Trophoblast cell (in vitro differentiated cells and primary cell): ENCODE measurements around the gene UTY.

Experiments
- DNase-seq, 2 donors: peaks; one replicate each; pipeline ENCODE4 v3.0.0-alpha.2; 2016
- H2AFZ ChIP-seq: 2 replicates; pipeline ENCODE4 v1.6.1; 2013; ENCODE audit warnings: low read length, moderate library complexity, mild to moderate bottlenecking; ENCODE audit not compliant: insufficient read depth, poor library complexity
- H2AK5ac ChIP-seq: 2 replicates; pipeline ENCODE4 v1.6.1; 2013; ENCODE audit warnings: mild to moderate bottlenecking, low read length
- H2BK120ac ChIP-seq: 2 replicates; pipeline ENCODE4 v1.6.1; 2013; ENCODE audit warnings: low read length, mild to moderate bottlenecking, moderate library complexity; ENCODE audit not compliant: insufficient read depth, poor library complexity
- H2BK12ac ChIP-seq: 2 replicates; pipeline ENCODE4 v1.6.1; 2013; ENCODE audit warnings: mild to moderate bottlenecking, low read length, moderate library complexity
- H2BK5ac ChIP-seq: 2 replicates; pipeline ENCODE4 v1.6.1; 2013; ENCODE audit warnings: low read length, low read depth, moderate library complexity, mild to moderate bottlenecking; ENCODE audit not compliant: poor library complexity
- H3K14ac ChIP-seq: 2 replicates; pipeline ENCODE4 v1.6.1; 2013; ENCODE audit warnings: mild to moderate bottlenecking, low read length
- H3K18ac ChIP-seq: 2 replicates; pipeline ENCODE4 v1.6.1; 2013; ENCODE audit warnings: mild to moderate bottlenecking, low read length
- H3K23ac ChIP-seq: 2 replicates; pipeline ENCODE4 v1.6.1; 2013; ENCODE audit warnings: low read length
- H3K27ac ChIP-seq: 2 replicates; pipeline ENCODE4 v1.5.1; 2013; ENCODE audit warnings: low read depth, mild to moderate bottlenecking, inconsistent platforms, low read length, moderate library complexity
- H3K27me3 ChIP-seq: 2 replicates; pipeline ENCODE4 v1.6.1; 2013; ENCODE audit warnings: inconsistent platforms, mild to moderate bottlenecking, low read length, moderate library complexity; ENCODE audit not compliant: insufficient read depth
- H3K36me3 ChIP-seq, 2 experiments: 1 replicate in 1 of 2; 2 replicates in 1 of 2; pipeline ENCODE4 v1.6.1; 2013; ENCODE audit warnings: low read length in 2 of 2, mild to moderate bottlenecking in 2 of 2, moderate library complexity in 1 of 2; ENCODE audit not compliant: insufficient read depth in 2 of 2, control insufficient read depth in 1 of 2
- H3K4ac ChIP-seq: 2 replicates; pipeline ENCODE4 v1.6.1; 2013; ENCODE audit warnings: low read depth, mild to moderate bottlenecking, low read length, moderate library complexity
- H3K4me1 ChIP-seq, 2 experiments: 1 replicate in 1 of 2; 2 replicates in 1 of 2; pipeline ENCODE4 v1.6.1; 2013; ENCODE audit warnings: low read length in 2 of 2, mild to moderate bottlenecking in 2 of 2, moderate library complexity in 1 of 2; ENCODE audit not compliant: insufficient read depth in 2 of 2, control insufficient read depth in 1 of 2
- H3K4me2 ChIP-seq: 2 replicates; pipeline ENCODE4 v1.6.1; 2013; ENCODE audit warnings: inconsistent platforms, mild to moderate bottlenecking, low read length, moderate library complexity
- H3K4me3 ChIP-seq: 2 replicates; pipeline ENCODE4 v1.5.1; 2013; ENCODE audit warnings: mild to moderate bottlenecking, low read depth, low read length, inconsistent platforms
- H3K79me1 ChIP-seq: one replicate; pipeline ENCODE4 v1.6.1; 2013; ENCODE audit warnings: low read length
- H3K79me2 ChIP-seq: 2 replicates; pipeline ENCODE4 v1.6.1; 2013; ENCODE audit warnings: low read length, mild to moderate bottlenecking; ENCODE audit not compliant: control insufficient read depth, insufficient read depth, poor library complexity
- H3K9ac ChIP-seq: 2 replicates; pipeline ENCODE4 v1.6.1; 2013; ENCODE audit warnings: mild to moderate bottlenecking, low read length
- H3K9me3 ChIP-seq: 2 replicates; pipeline ENCODE4 v1.6.1; 2013; ENCODE audit warnings: low read depth, mild to moderate bottlenecking, control low read depth, inconsistent platforms, low read length; ENCODE audit not compliant: insufficient read depth
- H4K12ac ChIP-seq: 2 replicates; pipeline ENCODE4 v1.6.1; 2013; ENCODE audit warnings: low read depth, mild to moderate bottlenecking, low read length, moderate library complexity
- H4K8ac ChIP-seq: 2 replicates; pipeline ENCODE4 v1.6.1; 2013; ENCODE audit warnings: low read depth, mild to moderate bottlenecking, low read length, moderate library complexity
- H4K91ac ChIP-seq: one replicate; pipeline ENCODE4 v1.6.1; 2013; ENCODE audit warnings: low read depth, mild to moderate bottlenecking, low read length, moderate library complexity
- WGBS: extraction: QIAGEN DNeasy Blood & Tissue Kit; methylation state at CpG from one replicate; pipeline ENCODE4 v1.1.7; 2013; ENCODE audit warnings: missing lambda C conversion rate; ENCODE audit not compliant: insufficient read length, insufficient coverage; ENCODE audit errors: extremely low coverage; 5-methylcytosine and 5-hydroxymethylcytosine counted together

The UTY gene

DNA sequence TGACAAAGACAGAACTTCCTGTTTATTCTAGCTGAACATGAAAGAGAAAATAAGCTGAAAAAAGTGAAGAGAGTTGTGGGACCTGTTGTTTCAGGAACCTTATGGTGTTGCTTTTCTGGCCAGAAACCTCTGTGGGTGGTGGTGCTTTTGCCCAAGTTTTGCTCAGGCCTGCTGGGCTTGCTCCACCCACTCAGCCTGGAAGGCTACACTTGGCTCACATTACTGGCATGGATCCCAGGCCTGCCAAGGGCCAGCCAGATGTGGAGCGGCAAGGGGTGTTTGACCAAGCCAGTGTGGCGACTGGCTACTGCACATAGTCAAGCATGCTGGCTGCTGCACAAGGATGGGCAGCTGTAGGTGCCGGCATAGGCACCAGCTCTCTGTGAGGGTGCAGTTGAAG lies 245.9 kb downstream of the UTY start:
- Histone ChIP-seq H2BK120ac (no peak overlapping the region), H3K36me3 (peaks cover 14 to 19% of the 10 kb centered on the region in 2 experiments), H3K18ac (no peak overlapping the region), H4K8ac (no peak overlapping the region), H3K27ac (no peak overlapping the region), H4K91ac (no peak overlapping the region), H3K27me3 (no peaks in the 10 kb centered on the region), H3K79me1 (no peaks in the 10 kb centered on the region), H3K9me3 (peaks cover 3% of the 10 kb centered on the region), H2AK5ac (no peak overlapping the region), H3K4me2 (no peak overlapping the region), H3K14ac (no peak overlapping the region), H3K79me2 (no peaks in the 10 kb centered on the region), H2BK5ac (no peak overlapping the region), H3K4me1 (no peaks in the 10 kb centered on the region), H4K12ac (no peak overlapping the region), H3K9ac (no peak overlapping the region), H3K4me3 (no peak overlapping the region), H2AFZ (no peak overlapping the region), H3K4ac (no peak overlapping the region), H2BK12ac (no peak overlapping the region), H3K23ac (no peak overlapping the region)
- no peak for DNase-seq
- WGBS: no CpG with 5 or more reads among the region's 3 CpGs

DNA sequence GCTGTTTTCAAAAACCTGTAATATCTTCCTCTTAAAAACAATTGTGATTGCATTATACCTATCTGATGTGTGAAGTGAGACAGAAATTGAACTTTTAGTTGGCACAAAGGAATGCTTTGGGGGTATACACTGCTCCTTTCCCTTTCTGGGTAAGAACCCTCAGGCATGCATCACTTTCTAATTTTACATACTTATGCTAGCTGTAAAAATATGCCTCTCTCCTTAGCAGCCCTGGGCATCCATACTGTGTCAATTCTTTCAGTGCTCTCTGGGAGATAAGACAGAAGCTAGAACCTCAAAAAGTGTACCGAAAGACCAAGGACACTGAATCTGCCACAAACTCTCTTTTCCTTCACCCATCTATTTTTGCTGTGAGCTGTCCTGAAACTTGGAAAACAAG lies 246.7 kb downstream of the UTY start:
- H2AK5ac ChIP-seq: no peak overlapping the region
- no peak overlapping the region for H4K8ac ChIP-seq
- WGBS: no CpG with 5 or more reads among the region's 1 CpG
- no peak overlapping the region for H4K91ac ChIP-seq
- H3K27ac ChIP-seq: no peak overlapping the region
- no peak overlapping the region for H3K14ac ChIP-seq
- no peak overlapping the region for H2BK120ac ChIP-seq
- H3K23ac ChIP-seq: no peak overlapping the region
- H3K36me3 ChIP-seq: peaks cover 14 to 19% of the 10 kb centered on the region in 2 experiments
- no peak overlapping the region for H3K4me3 ChIP-seq
- H3K4me2 ChIP-seq: no peak overlapping the region
- no peak for DNase-seq
- no peak overlapping the region for H4K12ac ChIP-seq
- H2BK5ac ChIP-seq: no peak overlapping the region
- no peaks in the 10 kb centered on the region for H3K27me3 ChIP-seq
- H3K9me3 ChIP-seq: peaks cover 3% of the 10 kb centered on the region
- no peaks in the 10 kb centered on the region for H3K79me1 ChIP-seq
- no peak overlapping the region for H2BK12ac ChIP-seq
- no peaks in the 10 kb centered on the region for H3K79me2 ChIP-seq
- no peak overlapping the region for H3K4ac ChIP-seq
- H2AFZ ChIP-seq: no peak overlapping the region
- H3K9ac ChIP-seq: no peak overlapping the region
- H3K4me1 ChIP-seq: no peaks in the 10 kb centered on the region
- no peak overlapping the region for H3K18ac ChIP-seq

DNA sequence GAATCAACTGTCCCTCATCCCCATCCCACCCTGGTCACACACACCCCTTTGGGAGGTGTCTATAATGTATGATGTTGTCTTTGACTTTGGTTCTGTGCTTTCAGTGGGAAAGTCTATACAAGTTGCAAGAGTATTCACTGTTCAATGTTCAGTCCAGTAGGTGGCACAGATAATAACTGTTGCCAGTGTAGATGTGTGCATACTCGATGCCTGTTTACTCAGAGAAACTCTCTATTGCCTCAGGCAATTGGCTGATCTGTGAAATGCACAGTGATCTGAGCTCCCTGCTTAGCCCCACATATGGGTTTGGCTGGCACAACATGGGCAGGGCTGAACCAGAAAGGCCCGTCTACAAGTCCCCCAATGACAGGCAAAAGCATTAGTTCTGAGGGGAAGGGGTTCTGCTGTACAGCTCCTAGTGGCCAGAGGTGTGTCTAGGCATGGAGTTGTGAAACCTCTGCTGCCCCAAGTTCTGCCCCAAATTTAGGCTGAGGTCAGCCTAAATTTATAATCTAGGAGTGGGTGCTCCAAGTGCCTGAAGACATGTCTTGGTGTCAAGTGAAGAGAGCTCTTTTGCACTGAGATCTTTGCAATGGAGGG lies 252.4 kb downstream of the UTY start:
- H4K8ac ChIP-seq: no peak overlapping the region
- no peak overlapping the region for H2BK12ac ChIP-seq
- H3K4ac ChIP-seq: no peak overlapping the region
- no peaks in the 10 kb centered on the region for H3K4me1 ChIP-seq
- no peak overlapping the region for H4K91ac ChIP-seq
- no peak overlapping the region for H2BK120ac ChIP-seq
- H2AFZ ChIP-seq: no peak overlapping the region
- no peak overlapping the region for H3K9ac ChIP-seq
- H3K23ac ChIP-seq: no peak overlapping the region
- no peak overlapping the region for H2AK5ac ChIP-seq
- H2BK5ac ChIP-seq: no peak overlapping the region
- no peak for DNase-seq
- H3K36me3 ChIP-seq: no peaks in the 10 kb centered on the region
- H3K4me2 ChIP-seq: no peak overlapping the region
- H3K79me1 ChIP-seq: no peaks in the 10 kb centered on the region
- no peak overlapping the region for H3K18ac ChIP-seq
- no peak overlapping the region for H3K27ac ChIP-seq
- WGBS: no CpG with 5 or more reads among the region's 2 CpGs
- no peak overlapping the region for H4K12ac ChIP-seq
- no peak overlapping the region for H3K14ac ChIP-seq
- H3K9me3 ChIP-seq: no peaks in the 10 kb centered on the region
- no peaks in the 10 kb centered on the region for H3K79me2 ChIP-seq
- H3K27me3 ChIP-seq: no peaks in the 10 kb centered on the region
- no peak overlapping the region for H3K4me3 ChIP-seq

DNA sequence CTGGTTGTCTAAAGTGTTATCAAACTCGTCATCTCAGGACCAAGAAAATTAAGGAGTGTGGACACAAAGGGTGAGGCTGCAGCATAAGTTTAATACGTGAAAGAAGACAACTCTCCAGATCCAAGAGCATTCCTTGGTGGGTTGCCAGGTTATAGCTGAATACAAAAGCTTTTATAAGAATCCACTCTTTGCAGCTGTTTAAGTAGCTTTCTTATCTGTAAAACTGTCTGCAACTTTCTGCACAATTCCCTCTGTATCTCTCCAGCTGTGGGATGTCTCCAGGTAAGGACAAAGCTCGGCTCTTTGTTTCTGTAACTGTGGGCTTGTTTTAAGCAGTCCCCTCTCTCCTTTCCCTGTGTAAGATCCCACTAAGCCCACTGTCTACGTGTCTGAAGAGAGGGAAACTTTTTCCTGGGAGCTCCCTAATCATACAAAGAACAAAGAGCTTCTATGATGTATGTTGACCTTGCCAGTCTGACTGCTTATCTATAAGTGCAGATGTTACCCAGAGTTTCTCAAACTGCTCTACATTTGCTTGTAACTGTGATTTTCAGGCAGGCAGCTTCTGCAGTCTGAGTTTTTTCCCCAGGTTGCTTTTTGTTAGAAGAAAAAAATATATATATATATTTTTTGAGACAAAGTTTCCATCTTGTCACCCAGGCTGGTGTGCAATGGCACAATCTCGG lies 268.7 kb downstream of the UTY start:
- no peak overlapping the region for H3K23ac ChIP-seq
- H3K4ac ChIP-seq: no peak overlapping the region
- H2AK5ac ChIP-seq: no peak overlapping the region
- no peak overlapping the region for H3K14ac ChIP-seq
- no peak overlapping the region for H3K4me3 ChIP-seq
- no peaks in the 10 kb centered on the region for H3K27me3 ChIP-seq
- no peaks in the 10 kb centered on the region for H3K9me3 ChIP-seq
- no peak overlapping the region for H2BK5ac ChIP-seq
- H3K27ac ChIP-seq: no peak overlapping the region
- WGBS: no CpG with 5 or more reads among the region's 5 CpGs
- H2BK120ac ChIP-seq: no peak overlapping the region
- H4K8ac ChIP-seq: no peak overlapping the region
- no peak overlapping the region for H3K18ac ChIP-seq
- no peak overlapping the region for H4K12ac ChIP-seq
- no peaks in the 10 kb centered on the region for H3K4me1 ChIP-seq
- no peak overlapping the region for H2BK12ac ChIP-seq
- DNase-seq: no peak
- H3K79me2 ChIP-seq: no peaks in the 10 kb centered on the region
- no peaks in the 10 kb centered on the region for H3K36me3 ChIP-seq
- no peak overlapping the region for H4K91ac ChIP-seq
- H3K4me2 ChIP-seq: no peak overlapping the region
- H2AFZ ChIP-seq: no peak overlapping the region
- no peak overlapping the region for H3K9ac ChIP-seq
- no peaks in the 10 kb centered on the region for H3K79me1 ChIP-seq
